GM19467 (cell line): ENCODE data around the gene TBKBP1.

ENCODE experiments used
- ATAC-seq: cut with Tn5 transposase; IDR thresholded peaks from one replicate; pipeline ENCODE4 v1.9.1; 2021; ENCODE audit warnings: mild to moderate bottlenecking, moderate library complexity; ENCODE audit not compliant: unreplicated experiment

The TBKBP1 gene

GRCh38 chr17:47698749-47699535 is 5.0 kb downstream of the TBKBP1 start:
- ATAC-seq = no peak

DNA sequence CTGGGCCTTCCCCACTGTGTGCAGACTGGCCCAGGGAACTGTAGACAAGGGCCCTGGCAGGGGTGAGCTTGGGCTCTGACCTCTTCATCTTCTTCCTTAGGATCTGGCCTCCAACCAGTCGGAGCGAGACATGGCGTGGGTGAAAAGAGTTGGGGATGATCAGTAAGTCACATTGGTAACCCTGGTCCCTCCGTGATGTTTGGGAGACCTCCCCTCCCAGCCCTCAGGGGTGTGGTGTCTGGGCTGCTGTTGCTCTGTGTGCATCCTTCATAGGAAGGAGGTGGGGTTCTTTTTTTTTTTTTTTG is 5.5 kb downstream of the TBKBP1 start:
- no peak for ATAC-seq

DNA sequence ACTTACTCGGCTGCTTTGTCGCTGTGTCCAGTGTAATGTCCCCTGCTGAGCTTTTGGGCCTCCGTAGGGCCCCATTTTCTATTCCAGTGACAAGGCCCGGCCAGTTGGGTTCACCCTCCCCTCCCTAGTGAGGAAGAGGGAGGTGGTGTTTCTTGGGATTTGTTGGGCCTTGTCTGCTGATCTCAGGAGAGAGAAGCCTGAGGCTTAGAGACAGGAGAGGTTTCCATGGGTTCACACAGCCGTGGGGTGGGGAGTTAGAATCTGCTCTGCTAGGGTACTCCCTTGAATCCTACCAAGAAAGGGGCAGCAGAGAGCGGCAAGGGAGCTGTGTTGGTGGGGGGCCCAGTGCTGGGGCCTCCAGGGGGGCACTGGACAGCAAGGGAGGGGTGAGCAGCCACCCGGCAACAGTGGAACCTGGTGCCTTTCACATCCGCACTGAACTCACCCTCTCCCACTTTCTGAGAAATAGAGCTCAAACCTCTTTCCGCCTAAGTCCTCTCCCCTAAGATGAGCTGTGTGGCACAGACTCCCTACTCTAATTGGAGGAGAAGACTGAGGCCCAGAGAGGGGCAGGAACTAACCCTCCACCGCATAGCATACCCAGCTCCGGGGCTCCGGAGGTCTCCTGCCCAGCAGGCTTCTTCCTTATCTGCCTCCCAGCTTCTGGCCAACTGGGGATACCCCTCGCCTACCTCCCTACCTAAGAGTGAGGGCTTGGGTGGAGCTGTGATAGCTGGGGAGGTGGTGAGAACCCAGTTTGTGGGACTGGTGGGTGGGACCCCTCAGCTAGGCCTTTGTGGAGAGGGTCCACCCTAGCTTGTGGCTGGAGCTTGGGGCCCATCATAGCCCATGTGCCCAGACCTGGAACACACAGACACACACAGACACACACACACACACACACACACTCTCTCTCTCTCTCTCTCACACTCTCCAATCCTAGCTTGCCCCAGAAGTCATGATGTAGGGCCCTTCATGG is 6.8 kb downstream of the TBKBP1 start:
- ATAC-seq = no peak

GRCh38 chr17:47701608-47702007 is 7.6 kb downstream of the TBKBP1 start:
- ATAC-seq = no peak

DNA sequence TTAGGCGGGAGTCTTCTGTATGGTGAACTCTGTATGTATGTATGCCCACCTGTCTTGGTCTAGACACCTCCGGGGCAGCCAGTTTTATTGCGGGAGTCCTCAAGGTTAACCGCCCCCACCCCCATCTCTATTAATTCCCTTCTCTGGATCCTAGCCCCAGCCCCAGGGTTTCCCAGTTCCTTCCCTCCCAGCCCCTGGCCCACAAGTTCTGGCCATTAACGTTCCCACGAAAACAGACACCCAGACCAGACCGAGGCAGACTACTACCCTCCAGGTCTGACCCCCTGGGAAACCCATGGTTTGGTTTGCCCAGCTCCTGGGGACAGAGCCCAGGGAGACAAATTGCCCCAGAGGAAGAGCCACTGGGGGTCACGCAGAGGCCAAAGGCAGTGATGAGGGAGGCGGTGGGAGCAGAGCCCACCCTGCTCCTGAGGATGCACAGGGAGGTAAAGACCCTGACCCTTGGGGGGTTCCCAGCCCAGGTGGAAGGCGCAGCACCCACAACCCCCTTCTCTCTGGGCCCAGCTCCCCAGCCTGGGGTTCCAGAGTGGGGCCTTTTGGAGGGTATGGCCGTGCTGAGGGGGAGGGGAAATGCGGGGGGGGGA is 8.5 kb downstream of the TBKBP1 start:
- ATAC-seq = no peak

- ATAC-seq = no peak
These were observed 9.2 kb downstream of the TBKBP1 start for GRCh38 chr17:47703191-47703591.

DNA sequence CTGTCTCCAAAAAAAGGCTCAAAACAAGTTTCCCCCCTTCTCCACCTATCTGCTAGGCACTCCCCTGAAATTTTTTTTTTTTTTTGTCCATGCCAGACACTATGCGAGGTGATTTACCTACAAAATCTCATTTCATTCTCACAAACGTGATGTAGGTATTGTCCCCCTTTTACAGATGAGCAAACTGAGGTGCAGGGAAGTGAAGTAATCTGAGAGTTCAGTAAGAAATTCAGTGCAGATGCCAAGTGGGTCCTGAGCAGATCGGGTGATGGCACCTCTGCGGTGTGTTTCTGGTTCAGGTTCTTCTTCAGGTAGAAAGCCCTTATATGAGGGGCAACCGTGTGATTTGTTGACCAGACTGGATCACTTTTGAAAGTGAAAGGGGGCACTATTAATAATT is 9.7 kb downstream of the TBKBP1 start:
- no peak for ATAC-seq

GRCh38 chr17:47704116-47704515 is 10.2 kb downstream of the TBKBP1 start:
- ATAC-seq = no peak

DNA sequence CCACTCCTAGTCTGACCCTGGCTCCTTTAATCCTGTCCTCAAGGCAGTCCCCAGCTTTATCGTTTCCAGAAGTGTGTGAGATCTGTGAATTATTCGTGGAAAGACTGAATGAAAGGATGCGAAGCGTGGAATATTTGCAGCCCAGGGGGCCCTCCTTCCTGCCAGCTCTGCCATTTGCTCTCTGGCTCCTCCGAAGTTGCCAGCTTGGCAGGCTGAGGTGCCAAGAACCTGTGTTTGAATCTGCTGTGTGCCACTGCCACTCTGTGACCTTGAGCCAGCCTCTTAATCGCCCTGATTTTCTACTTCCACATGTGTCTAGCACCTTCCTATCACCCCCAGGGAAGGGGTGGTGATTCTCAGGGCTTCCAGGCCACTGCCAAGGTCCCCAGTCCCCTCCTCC is 10.8 kb downstream of the TBKBP1 start:
- ATAC-seq = no peak

GRCh38 chr17:47705536-47706530 is 11.9 kb downstream of the TBKBP1 start:
- ATAC-seq = no peak

DNA sequence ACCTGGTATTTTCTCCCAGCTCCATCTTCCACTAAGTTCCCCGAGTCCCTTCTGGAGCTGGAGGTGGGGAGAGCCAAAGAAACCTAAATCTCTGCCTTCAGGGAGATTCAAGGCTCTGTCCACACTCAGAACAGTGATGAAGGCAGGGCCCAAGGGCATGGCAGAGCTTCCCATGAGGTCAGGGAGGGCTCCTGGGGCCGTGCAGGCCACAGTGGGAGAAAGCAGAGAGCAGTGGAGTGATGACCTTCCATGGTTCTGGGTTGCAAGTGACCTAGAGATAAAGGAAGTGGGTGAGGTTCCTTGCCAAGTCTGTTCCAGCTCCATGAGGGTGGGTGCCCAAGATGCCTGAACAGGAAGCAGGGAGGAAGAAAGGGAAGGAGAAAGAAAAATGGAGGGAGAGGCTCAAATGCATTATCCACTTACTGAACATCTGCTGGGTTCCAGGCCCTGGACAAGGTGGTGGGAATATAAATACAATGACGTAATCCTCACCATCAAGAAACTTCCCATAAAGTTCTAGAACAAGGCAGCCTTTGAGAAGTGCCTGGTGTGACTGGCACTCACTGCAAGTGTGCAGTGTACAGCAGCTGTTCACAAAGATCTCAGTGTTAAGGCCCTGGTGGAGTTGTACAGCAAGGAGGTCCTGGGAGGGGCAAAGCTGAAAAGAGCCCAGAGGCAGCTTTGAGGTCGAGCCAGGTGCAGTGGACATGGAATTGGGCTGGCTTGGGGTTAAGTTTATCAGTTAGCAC is 13.3 kb downstream of the TBKBP1 start:
- ATAC-seq = no peak

DNA sequence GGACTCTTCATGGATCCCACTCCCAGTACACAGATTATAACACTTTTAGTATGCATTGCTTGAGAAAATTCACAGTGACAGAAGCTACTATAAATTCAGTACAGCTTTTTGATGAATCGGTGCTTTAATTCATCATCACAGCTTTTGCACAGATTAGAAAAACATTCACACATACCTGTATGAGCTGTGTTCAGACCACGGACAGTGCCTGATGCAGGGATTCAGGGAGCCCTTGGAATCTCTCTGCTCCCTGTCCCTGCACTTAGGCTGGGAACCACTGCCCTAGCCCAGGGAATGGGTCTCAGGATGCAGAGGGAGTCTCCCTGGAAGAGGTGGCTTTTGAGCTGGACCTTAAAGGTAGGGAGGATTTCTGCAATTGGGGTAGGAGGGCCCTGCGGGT is 13.9 kb downstream of the TBKBP1 start:
- ATAC-seq = no peak

- ATAC-seq = no peak
These were observed 14.4 kb downstream of the TBKBP1 start for GRCh38 chr17:47708312-47708863.

GRCh38 chr17:47708864-47709541 is 15.0 kb downstream of the TBKBP1 start:
- no peak for ATAC-seq

DNA sequence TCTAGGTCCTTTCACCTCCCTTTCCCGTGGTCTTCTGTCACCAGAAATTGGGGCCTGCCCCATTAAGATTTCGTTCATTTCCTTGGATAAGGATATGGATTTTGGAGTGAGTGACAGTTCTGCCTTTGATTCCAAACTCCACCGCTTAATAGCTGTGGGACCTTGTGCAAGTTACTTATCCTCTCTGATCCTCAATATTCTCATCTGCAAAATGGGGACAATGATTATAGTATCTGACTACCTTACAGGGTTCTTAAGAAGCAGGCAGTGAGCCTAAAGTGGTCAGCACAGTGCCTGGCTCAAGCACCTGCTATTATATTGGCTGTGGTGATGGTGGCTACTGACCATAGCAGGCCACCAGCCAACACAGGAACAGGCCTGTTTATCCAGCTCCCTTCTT is 15.6 kb downstream of the TBKBP1 start:
- no peak for ATAC-seq

DNA sequence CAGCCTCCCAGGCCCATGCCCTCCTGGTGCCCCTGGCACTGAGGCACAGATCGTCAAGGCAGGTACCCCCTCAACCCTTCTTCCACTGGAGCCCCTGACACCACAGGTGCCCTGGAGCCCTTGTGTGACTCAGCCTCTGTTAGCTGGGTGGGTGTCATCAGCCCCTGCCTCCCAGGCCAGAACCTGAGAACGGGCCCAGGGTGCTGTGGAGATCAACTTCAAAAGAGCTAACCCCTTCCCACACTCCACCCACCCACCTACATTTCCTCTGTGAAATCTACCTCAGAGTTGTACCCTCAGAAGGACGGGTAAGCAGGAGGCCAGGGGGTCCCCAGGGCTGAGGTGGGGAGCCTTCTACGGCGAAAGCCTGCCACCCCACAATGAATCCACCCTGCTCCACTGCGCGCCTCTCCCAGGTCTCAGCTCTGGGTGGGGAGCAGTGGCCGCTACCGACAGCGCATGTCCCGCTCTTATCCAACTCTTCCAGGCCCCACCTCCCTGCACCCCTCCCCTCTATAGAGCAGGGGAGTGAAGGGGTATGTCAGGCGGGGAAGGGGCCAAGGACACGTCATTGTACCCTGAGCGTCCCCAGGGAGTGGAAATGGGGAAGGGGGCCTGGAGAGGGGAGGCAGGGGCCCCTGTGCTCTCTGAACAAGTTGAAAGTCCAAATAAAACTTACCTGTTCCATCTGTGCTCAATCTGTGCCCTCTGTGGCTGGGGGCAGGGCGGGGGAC is 17.6 kb downstream of the TBKBP1 start:
- ATAC-seq = no peak

DNA sequence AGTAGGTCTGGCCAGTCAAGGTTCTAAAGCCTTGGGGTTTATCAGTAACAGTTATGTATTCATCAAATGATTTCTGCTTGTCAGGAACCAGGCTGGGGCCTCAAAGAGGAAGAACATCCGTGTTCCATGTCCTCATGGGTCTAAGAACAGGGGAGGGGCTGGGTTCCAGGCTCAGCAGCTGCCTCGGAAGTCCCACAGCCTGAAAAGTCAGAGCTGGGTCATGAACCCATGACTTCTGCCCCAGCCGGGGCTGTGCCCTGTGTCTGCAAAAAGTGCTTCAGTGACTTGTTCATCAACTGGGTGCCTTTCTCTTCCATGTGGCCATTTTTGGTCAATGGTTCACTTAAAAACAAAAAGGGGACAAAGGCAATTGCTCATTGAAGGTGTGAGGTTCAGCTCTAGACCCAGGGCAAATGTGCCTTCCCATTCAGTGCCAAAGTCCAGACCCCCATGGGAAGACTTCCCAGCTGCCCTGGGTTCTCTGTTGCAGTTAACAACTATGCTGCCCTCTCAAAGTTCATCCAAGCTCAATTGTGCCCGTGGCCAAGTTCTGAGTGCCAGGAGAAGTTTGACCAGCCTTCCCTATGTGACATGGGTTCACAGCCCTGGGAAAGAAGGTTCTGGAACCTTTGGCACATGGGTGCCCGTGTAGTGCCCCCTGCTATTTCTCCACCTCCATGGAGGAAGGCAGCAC is 18.5 kb downstream of the TBKBP1 start:
- no peak for ATAC-seq
